ENCODE measurements around the gene ADAMTS1.

GRCh38 chr21:26843933-26844257 is 1.3 kb downstream of the ADAMTS1 start:
- TF ChIP-seq ZNF768 (tag by site-specific recombination; IDR thresholded peaks at IDR 0.05) (no peak), CTCF (tag by site-specific recombination; IDR thresholded peaks at IDR 0.05) (no peak), ZNF266 (tag by site-specific recombination; IDR thresholded peaks at IDR 0.05; ENCODE audit: low read depth) (no peak; the same call in 1 of the 2 replicates), PRDM4 (tag by site-specific recombination; IDR thresholded peaks at IDR 0.05) (no peak), ZBTB49 (tag by site-specific recombination; IDR thresholded peaks at IDR 0.05; ENCODE audit: low read depth) (no peak), ZFP41 (tag by site-specific recombination; IDR thresholded peaks at IDR 0.05; ENCODE audit: borderline replicate concordance) (no peak), ELK4 (IDR thresholded peaks at IDR 0.05; ENCODE audit: borderline replicate concordance, low read depth, low read length) (no peak), ZNF501 (tag by site-specific recombination; IDR thresholded peaks at IDR 0.05) (no peak), ZNF830 (tag by site-specific recombination; IDR thresholded peaks at IDR 0.05; ENCODE audit: low read depth) (no peak), ZNF274 (IDR thresholded peaks at IDR 0.05; ENCODE audit: low read length) (no peak), ZNF274 (tag by site-specific recombination; IDR thresholded peaks at IDR 0.05; ENCODE audit: borderline replicate concordance) (no peak)

Measured in HEK293 (cell line).